ENCODE data around the gene PPP1R13B.

PPP1R13B gene

DNA sequence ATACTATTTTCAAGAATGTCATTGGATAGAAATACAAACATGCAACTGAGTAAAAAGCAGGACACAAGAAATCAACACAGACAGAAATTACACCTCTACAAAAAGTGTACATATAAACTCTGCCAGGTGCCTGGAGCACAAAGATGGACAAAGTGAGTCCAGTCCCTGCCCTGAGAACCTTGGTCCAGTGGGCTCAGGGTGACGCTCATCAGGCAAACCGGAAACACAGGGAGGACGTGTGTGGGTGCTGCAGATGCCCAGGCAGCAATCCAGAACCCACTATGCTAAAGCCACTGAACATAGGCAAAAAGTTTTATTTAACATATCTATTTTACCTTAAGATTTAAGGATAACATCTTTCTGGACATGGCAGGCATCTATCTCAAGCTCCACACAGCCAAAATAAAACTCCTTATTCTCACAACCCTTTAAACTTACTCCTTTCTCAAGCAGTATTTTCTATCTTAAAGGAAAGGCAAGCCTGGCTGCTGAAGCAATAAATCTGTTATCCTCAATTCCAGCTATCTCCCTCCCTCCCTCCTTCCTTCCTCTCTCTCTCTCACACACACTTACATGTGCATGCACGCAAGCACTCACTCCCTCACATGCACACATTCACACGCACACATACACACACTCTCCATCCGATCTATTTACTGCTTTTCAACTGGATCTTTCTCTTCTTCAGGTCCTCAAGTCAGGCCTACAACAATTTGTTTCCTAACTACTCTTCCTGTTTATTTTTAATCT lies 10.2 kb downstream of the PPP1R13B start:
- no peak for DNase-seq (ENCODE audit: low read depth)

DNA sequence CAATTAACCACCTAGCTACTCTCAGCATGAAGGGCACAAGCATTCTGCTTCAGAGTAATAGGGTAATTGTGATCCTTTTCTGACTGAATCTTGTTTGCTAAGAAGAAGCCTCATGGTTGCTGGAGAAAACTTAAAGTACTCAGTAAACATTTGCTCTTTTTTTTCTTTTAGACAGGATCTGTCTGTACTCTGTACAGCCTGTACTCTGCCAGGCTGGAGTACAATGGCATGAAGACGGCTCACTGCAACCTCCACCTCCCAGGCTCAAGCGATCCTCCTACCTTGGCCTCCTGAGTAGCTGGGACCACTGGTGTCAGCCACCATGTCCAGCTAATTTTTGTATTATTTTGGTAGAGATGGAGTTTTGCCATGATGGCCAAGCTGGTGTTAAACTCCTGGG lies 12.4 kb downstream of the PPP1R13B start:
- DNase-seq (ENCODE audit: low read depth): no peak

DNA sequence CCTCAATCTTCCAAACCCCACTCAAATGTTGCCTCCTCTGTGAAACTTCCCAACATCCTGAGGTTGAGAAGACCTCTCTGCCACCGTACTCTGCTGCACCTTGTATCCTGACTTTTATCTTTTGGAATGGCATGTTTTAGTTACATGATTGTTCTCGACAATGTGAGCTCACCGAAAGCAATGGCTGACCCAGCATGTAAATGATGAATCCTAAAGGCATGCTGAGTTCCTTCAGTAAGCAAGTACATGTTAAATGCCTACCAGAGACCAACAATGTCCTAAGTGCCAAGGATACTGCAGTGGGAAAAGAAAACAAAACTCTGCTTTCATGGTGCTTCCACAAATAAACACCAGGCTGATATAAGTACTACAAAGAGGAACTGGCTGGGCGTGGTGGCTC lies 13.7 kb downstream of the PPP1R13B start:
- no peak for DNase-seq (ENCODE audit: low read depth)

DNA sequence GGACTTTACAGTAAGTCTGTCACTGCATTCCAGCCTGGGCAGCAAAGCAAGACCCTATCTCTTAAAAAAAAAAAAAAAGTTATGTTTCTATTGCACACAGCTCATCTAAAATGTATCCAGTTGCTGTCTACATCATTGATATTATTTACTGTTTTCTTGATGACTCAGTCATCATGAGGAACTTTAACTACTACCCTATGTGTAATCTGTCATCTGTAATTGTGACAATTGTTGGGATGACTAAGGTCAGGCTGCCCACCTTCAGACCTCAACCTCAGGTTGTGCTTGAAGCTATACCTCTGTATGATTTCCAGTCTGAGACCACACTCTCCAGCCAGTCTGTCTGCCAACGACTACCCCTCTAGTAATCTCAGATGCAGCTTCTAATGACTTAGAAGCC lies 15.3 kb downstream of the PPP1R13B start:
- no peak for DNase-seq (ENCODE audit: low read depth)

DNA sequence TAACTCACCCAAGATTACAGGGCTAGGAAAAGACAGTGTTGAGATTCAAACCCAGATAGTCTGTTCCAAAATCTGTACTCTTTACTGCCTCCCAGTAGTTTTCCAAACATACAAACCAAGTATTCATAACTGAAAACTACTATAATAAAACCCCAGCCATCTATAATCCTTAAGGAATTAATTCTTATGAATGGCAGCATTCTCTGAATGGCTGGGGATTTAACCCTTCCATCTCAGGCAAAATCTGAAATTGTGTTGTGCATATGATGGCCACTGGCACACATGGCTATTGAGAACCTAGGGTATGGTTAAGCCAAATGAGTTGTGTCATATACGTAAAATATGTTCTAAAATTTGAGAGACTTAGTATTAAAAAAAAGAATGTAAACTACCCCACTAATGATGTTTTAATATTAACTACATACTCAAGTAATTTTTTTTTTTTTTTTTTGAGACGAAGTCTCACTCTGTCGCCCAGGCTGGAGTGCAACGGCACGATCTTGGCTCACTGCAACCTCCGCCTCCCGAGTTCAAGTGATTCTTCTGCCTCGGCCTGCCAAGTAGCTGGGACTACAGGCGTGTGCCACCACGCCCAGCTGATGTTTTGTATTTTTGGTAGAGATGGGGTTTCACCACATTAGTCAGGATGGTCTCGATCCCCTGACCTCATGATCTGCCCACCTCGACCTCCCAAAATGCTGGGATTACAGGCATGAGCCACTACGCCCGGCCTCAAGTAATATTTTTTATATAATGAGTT lies 16.7 kb downstream of the PPP1R13B start:
- DNase-seq (ENCODE audit: low read depth): no peak

DNA sequence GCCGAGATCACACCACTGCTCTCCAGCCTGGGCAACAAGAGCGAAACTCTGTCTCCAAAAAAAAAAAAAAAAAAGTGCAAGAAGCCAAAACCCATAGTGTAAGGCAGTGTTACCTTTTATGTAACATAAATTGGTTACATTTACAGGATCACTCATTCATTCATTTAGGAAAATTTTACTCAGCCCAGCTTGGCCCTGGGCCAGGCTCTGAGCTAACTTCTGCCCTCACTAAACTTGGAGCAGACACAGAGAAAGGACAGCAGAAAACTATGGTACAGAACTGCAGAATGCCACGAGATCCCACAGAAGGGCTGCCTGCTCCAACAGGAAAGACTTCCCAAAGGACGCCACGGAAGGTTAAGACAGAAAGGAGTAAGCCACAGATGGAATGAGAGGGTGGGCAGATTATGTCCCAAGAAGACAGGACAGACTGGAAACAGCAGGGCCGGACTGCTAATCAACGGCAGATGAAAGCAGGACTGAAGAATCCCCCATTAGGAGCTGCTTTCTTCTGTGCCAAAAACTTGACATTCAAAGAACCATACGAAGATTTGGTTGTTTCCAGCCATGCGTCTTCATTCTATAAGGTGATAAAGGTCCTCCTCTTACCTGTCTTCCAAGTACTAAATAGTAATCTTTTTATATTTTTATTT lies 18.9 kb downstream of the PPP1R13B start:
- no peak for DNase-seq (ENCODE audit: low read depth)

DNA sequence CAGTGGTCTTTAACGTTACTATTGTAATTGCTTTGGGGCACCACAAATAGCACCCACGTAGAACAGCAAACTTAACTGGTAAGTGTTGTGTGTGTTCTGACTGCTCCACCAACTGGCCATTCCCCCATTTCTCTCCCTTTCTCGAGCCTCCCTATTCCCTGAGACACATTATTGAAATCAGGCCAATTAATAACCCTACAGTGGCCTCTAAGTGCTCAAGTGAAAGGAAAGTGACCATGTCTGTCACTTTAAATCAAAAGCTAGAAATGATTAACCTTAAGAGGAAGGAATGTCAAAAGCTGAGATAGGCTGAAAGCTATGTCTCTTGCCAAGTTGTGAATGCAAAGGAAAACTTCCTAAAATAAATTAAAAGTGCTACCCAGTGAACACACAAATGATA lies 22.3 kb downstream of the PPP1R13B start:
- DNase-seq (ENCODE audit: low read depth): no peak

DNA sequence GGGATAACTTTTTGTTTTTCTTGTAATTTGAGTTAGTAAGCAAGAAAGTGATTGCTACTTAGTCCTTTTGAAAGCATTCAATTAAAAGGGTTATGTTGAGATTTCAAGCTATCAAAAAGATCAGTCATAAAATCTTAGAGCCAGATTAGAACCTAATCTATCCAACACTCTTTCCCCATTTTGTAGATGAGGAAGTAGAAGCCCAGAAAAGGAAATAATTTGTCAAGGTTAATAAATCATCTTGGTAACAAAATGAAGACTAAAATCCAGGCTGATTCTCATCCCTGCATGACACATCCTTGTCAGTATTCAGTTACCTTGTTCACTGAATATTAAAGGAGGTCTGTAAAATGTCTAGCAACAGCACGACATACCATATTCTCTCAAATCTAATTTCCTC lies 26.5 kb downstream of the PPP1R13B start:
- no peak for DNase-seq (ENCODE audit: low read depth)

DNA sequence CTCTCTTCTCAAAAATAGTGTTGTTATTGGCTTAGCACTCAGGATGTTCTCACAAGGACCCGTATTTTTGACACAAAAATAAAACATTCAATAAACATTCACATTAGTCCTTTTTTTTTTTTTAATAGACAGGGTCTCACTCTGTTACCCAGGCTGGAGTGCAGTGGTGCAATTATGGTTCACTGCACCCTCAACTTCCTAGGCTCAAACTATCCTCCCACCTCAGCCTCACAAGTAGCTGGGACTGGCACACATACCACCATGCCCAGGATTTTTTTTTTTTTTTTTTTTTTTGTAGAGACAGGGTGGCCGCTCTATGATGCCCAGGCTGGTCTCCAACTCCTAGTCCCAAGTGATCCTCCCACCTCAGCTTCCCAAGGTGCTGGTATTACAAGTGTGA lies 27.0 kb downstream of the PPP1R13B start:
- DNase-seq (ENCODE audit: low read depth): no peak

DNA sequence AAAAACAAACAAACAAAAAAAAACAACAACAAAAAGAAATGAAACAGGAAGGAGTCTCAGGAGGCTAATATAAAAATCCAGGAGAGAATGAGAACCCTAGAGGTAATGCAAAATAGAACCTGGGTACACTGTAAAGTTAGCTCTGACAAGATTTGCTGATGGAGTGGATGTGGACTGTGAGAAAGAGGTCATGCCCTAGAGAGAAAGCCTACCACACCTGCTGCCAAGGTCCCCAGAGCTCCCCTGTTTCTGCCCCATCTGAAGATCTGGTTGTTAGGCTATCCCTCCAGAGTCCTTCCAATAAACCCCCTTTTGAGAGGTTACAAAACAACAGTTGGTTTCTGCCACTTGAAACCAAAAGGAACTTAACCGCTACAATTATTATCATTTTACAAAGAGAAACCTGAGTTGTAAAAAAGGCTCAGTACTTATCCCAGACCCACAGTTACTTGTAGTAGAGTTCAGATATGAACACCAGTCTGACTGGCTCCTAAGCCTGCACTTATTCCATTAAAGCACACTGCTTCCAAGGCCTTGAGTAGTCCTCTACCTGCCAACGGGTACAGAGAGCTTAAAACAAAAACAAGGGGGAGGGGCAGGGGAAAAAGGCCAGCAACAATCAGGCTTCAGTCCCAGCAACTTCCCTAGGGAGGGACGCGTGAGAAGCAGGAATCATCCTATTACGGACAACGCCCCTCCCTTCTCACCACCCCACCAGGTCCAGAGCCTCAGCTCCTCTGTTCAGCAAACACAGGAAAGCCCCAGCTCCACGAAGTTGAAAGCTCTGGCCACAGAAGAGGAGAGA lies 27.7 kb downstream of the PPP1R13B start:
- no peak for DNase-seq (ENCODE audit: low read depth)

DNA sequence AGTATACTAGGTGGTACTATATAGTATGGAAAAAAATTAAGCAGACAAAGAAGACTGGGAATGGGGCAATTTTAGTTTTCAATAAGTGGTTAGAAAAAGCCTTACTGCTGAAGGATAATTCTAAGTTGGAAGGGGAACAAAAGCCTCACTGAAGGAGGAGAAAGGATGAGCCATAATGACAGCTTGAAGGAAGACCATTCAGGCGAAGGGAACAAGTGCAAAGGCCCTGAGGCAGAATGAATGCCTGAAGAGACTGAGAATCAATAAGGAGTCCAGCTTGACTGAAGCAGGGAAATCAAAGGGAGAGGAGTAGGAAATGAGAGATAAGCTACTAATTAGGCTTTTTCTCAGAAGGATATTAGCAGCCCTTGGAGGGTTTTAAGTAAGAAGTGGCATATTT lies 28.5 kb downstream of the PPP1R13B start:
- no peak for DNase-seq (ENCODE audit: low read depth)

DNA sequence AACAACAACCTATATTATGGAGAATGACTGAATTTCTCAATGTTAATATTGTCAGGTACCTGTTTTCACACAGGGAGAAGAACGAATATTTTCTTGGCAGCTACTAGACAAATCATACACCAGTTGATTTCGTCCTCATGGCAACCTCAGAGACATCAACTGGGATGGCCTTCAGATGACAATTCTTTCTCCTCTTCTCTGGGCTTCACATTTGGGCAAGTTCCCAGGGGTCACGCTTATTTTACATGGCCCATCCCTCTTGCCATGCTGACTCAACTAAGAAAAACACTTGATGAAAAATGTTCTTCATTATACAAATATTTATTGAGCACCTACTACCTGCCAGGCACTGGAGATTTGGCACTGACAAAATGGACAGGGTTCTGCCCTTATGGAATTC lies 29.0 kb downstream of the PPP1R13B start:
- no peak for DNase-seq (ENCODE audit: low read depth)

DNA sequence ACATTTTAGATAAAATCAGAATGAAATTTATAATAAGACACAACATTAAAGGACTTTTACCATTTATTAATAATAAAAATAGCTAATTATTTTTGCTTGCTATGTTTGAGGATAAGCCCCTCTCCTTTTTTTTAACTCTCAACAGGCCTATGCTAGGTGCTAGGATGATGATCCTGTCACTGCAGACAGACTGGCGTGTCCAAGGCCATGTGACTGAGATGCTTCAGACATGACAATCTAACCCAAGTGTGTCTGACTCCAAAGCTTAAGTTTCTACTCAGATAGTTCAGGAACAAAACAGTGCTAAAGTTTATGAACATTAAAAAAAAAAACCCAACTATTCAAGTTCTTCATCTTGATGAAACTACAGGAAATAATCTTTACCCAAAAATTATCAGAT lies 29.8 kb downstream of the PPP1R13B start:
- DNase-seq (ENCODE audit: low read depth): no peak

DNA sequence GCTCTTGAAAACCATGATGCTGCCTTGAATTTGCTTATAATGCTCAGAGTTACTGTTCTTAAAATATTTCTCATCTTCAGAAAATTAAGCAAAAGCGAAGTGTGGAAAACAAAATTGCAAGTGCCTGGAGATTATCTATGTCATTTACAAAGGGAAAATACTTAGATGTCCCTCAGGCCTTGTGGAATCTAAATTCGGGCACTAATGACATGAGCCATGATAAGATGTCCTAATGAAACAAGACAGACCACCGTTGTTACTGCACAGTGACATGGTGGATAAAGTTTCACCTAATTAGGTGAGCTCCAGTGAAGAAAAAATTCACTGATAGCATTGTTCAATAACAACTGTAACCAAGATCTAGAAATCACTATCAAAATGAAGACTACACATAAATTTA lies 30.4 kb downstream of the PPP1R13B start:
- no peak for DNase-seq (ENCODE audit: low read depth)

DNA sequence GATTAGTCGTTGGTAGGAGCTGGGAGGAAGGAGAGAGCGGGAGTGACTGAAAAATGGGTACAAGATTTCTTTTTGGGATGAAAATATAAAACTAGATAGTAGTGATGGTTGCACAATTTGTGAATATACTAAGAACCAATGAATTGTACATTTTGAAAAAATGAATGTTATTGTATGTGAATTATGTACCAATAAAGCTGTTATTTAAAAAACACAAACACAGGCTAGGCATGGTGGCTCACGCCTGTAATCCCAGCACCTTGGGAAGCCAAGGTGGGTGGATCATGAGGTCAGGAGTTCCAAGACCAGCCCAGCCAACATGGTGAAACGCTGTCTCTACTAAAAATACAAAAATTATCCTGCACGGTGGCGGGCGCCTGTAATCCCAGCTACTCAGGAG lies 32.1 kb downstream of the PPP1R13B start:
- DNase-seq (ENCODE audit: low read depth): no peak

DNA sequence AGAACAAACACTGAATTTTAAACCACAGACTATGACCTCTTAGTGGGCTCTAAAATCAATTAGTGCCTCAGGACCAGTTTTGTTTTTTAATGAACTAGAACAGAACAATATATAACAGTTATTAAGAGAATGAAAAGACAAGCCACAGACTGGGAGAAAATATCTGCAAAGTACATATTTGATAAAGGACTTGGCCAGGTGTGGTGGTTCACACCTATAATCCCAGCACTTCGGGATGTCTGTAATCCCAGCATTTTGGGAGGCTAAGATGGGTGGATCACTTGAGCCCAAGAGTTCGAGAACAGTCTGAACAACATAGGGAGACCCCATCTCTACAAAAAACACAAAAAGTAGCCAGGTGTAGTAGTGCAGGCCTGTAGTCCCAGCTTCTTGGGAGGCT lies 36.2 kb downstream of the PPP1R13B start:
- no peak for DNase-seq (ENCODE audit: low read depth)

DNA sequence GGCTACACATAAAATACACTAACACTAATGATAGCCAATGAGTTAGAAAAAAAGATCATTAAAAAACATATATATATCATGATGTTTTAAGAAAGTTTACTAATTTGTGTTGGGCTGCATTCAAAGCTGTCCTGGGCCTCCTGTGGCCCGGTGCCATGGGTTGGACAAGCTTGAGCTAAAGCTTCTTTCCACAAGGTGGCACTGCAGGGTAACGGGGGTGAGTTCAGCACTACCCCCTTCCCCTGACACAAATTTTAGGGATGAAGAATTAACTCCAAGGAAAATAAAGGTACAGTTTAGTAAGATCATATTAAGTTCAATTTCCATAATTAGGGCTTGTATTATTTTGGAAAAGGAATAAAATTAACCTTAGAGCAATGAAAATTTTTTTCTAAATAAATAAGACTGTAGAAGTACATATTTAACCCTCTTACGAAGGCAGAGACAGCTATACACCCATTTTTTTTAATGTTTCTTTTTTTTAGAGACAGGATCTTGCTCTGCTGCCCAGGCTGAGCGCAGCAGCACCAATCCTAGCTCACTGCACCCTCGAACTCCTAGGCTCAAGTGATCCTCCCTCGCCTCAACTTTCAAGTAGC lies 38.9 kb downstream of the PPP1R13B start:
- peak; percentile 42 for DNase-seq (ENCODE audit: low read depth)

DNA sequence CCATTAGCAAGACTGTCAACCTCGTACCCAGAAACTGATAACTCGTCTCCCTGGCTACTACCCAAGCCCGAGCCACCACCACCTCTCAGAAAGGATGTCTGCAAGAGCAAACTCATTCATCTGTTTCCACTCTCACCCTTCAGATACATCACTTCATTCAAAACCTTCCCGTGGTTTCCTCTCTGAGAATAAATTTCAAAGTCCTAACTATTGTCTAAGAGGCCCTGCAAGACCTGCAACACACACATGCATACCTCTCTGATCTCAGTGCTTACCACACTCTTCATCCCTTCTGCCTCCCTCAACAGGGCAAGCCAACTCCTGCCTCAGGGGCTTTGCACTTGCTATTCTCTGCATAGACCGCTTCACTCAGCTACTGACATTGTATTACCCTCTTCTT lies 40.6 kb downstream of the PPP1R13B start:
- no peak for DNase-seq (ENCODE audit: low read depth)

DNA sequence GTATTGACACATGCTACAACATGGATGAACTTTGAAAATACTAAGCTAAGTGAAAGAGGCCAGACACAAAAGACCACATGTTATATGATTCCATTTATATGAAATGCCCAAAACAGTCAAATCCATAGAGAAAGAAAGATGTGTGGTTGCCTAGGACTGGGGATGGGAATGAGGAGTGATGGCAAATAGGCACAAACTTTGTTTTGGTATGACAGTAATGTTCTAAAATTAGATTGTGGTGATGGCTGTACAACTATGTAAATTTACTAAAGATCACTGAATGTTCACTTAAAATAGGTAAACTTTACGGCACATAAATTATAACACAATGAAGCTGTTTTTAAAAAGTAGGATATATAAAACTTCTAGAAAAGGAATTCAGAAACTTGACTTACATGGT lies 41.7 kb downstream of the PPP1R13B start:
- no peak for DNase-seq (ENCODE audit: low read depth)

DNA sequence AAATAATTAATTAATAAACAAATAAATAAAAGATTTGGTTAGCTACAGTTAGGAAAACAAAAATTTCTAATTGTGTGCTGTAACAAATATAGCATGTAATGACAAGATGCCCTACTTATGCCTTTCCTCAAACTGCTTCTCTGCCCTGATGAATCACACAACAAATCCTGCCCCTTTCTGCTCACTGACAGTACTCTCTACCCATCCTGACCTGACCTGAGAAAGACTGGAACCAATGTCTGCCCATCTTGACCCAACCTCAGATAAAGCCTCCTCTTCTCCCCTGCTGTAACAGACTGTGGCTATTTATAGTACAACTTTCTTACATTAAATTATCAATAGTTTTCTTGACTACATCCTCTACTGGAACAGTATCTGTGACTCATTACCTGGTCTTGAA lies 43.7 kb downstream of the PPP1R13B start:
- DNase-seq (ENCODE audit: low read depth): no peak

DNA sequence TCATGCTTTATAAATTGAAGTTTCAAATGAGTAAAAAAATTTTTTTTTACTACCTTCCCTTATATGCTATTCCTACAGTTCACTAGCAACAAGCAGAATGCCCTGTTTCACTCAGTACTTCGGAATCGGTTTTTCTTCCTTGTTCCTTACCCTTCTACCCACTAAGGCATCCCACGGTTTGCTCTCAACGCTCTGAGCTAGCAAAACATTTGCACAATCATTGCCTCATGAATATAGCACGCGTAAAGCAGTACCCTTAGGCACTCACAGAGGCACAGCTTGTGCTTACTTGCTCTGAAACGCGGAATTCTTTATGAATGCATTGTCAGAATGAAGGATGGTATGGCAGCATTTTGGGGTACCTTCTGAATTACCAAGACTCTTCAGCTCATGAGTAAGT lies 45.0 kb downstream of the PPP1R13B start:
- DNase-seq (ENCODE audit: low read depth): no peak

DNA sequence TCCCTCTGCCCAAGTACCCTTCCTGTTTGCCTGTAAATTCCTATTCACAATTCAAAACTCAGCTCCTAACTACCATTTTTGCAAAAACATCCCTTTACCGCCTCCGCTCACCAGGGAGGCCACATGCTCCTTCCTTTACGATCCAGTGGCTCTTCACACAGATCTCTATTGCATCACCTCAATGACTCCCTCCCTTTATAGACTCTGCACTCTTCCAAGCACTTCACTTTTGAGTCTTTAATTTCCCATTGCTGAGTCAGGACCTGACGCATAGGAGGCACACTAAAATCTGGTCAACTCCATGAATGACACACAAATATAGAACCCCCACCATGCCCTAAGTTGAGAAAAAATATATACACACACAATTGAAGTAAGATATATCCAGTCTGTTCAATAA lies 45.9 kb downstream of the PPP1R13B start:
- no peak for DNase-seq (ENCODE audit: low read depth)
